HEK293T (cell line): ENCODE data around the gene TENM3.

ENCODE experiments used
- CTCF ChIA-PET: fragments of 350-600 bp; formaldehyde crosslinking; extraction: SDS; loops from one replicate; lab custom pipeline; 2021; ENCODE audit warnings: antibody characterized with exemption, inconsistent platforms; lab: Yijun Ruan, JAX
- POLR2A ChIA-PET: fragments of 350-600 bp; formaldehyde crosslinking; extraction: SDS; loops from one replicate; lab custom pipeline; 2020; ENCODE audit warnings: antibody characterized with exemption, inconsistent platforms; lab: Yijun Ruan, JAX
- DNase-seq: peaks from one replicate; pipeline ENCODE4 v3.0.0; 2012; ENCODE audit warnings: mixed read lengths; ENCODE audit errors: extremely low spot score
- ARNT ChIP-seq: fragments of 450-650 bp; IDR thresholded peaks from 2 replicates; pipeline ENCODE4 v1.6.1; 2017; ENCODE audit warnings: mild to moderate bottlenecking
- BHLHE40 ChIP-seq: fragments of 450-650 bp; IDR thresholded peaks from 2 replicates; pipeline ENCODE4 v1.6.1; 2016; ENCODE audit warnings: mild to moderate bottlenecking, moderate library complexity, borderline replicate concordance
- CTBP1 ChIP-seq: fragments of 450-650 bp; IDR thresholded peaks from 2 replicates; pipeline ENCODE4 v1.6.1; 2016; ENCODE audit warnings: borderline replicate concordance
- ELF4 ChIP-seq: fragments of 450-650 bp; IDR thresholded peaks from 2 replicates; pipeline ENCODE4 v1.6.1; 2017; ENCODE audit warnings: antibody characterized with exemption
- FOXA1 ChIP-seq: fragments of 450-650 bp; IDR thresholded peaks from 2 replicates; pipeline ENCODE4 v1.6.1; 2016; ENCODE audit warnings: mild to moderate bottlenecking
- FOXK2 ChIP-seq: fragments of 450-650 bp; IDR thresholded peaks from 2 replicates; pipeline ENCODE4 v1.6.1; 2016; ENCODE audit warnings: mild to moderate bottlenecking
- FOXM1 ChIP-seq: fragments of 450-650 bp; IDR thresholded peaks from 2 replicates; pipeline ENCODE4 v1.6.1; 2017; ENCODE audit warnings: mild to moderate bottlenecking, borderline replicate concordance
- HDGF ChIP-seq: fragments of 450-650 bp; IDR thresholded peaks from 2 replicates; pipeline ENCODE4 v1.6.1; 2017; ENCODE audit warnings: antibody characterized with exemption, borderline replicate concordance
- L3MBTL2 ChIP-seq: fragments of 450-650 bp; conservative IDR thresholded peaks from 2 replicates; pipeline ENCODE4 v1.6.1; 2016; ENCODE audit warnings: mild to moderate bottlenecking
- LEF1 ChIP-seq: fragments of 450-650 bp; IDR thresholded peaks from 2 replicates; pipeline ENCODE4 v1.6.1; 2017; ENCODE audit warnings: mild to moderate bottlenecking, borderline replicate concordance
- NFRKB ChIP-seq: fragments of 450-650 bp; IDR thresholded peaks from 2 replicates; pipeline ENCODE4 v1.6.1; 2016; ENCODE audit warnings: mild to moderate bottlenecking, moderate library complexity
- PKNOX1 ChIP-seq: fragments of 450-650 bp; IDR thresholded peaks from 2 replicates; pipeline ENCODE4 v1.6.1; 2016
- SP1 ChIP-seq: fragments of 450-650 bp; IDR thresholded peaks from 2 replicates; pipeline ENCODE4 v1.6.1; 2017
- SUZ12 ChIP-seq: fragments of 450-650 bp; IDR thresholded peaks from 2 replicates; pipeline ENCODE4 v1.6.1; 2016; ENCODE audit warnings: mild to moderate bottlenecking
- TARDBP ChIP-seq: fragments of 450-650 bp; IDR thresholded peaks from 2 replicates; pipeline ENCODE4 v1.6.1; 2016
- ZNF384 ChIP-seq: fragments of 450-650 bp; IDR thresholded peaks from 2 replicates; pipeline ENCODE4 v1.6.1; 2016

TENM3 gene

GRCh38 chr4:182831376-182831775 lies 588.2 kb downstream of the TENM3 start:
- CTCF ChIA-PET = no interaction called here
- no peak for DNase-seq
- POLR2A ChIA-PET = no interaction called here
- TF ChIP-seq L3MBTL2 = no peak

GRCh38 chr4:182832352-182833120 lies 589.3 kb downstream of the TENM3 start:
- CTCF ChIA-PET = interaction anchor here (0.5 kb wide), 1 partner anchor 116 kb away, joined by 3 read pairs; no protein-coding TSS in a partner anchor
- no peak for TF ChIP-seq SP1
- no peak for TF ChIP-seq CTBP1
- no peak for TF ChIP-seq LEF1
- no peak for TF ChIP-seq HDGF
- TF ChIP-seq PKNOX1 = no peak
- no peak for TF ChIP-seq NFRKB
- TF ChIP-seq SUZ12 = no peak
- TF ChIP-seq ZNF384 = no peak
- TF ChIP-seq FOXA1 = no peak
- no peak for TF ChIP-seq L3MBTL2
- POLR2A ChIA-PET = no interaction called here
- no peak for DNase-seq

GRCh38 chr4:182835006-182835740 lies 592.0 kb downstream of the TENM3 start:
- CTCF ChIA-PET = no interaction called here
- no peak for TF ChIP-seq TARDBP
- TF ChIP-seq SP1 = no peak
- no peak for TF ChIP-seq SUZ12
- TF ChIP-seq CTBP1 = no peak
- no peak for TF ChIP-seq ARNT
- TF ChIP-seq L3MBTL2 = no peak
- TF ChIP-seq HDGF = no peak
- no peak for TF ChIP-seq ZNF384
- no peak for TF ChIP-seq FOXM1
- no peak for TF ChIP-seq NFRKB
- TF ChIP-seq FOXK2 = no peak
- TF ChIP-seq PKNOX1 = no peak
- no peak for TF ChIP-seq ELF4
- TF ChIP-seq LEF1 = no peak
- TF ChIP-seq FOXA1 = no peak
- POLR2A ChIA-PET = no interaction called here
- no peak for DNase-seq

- no peak for TF ChIP-seq BHLHE40
- no peak for TF ChIP-seq TARDBP
- TF ChIP-seq PKNOX1 = no peak
- TF ChIP-seq SP1 = no peak
- no peak for TF ChIP-seq ELF4
- ChIA-PET CTCF (no interaction called here), POLR2A (no interaction called here)
- no peak for DNase-seq
These were observed 594.6 kb downstream of the TENM3 start for GRCh38 chr4:182837831-182838230.

GRCh38 chr4:182838535-182838934 lies 595.3 kb downstream of the TENM3 start:
- DNase-seq = no peak
- CTCF ChIA-PET = no interaction called here
- POLR2A ChIA-PET = no interaction called here
- no peak for TF ChIP-seq HDGF
- no peak for TF ChIP-seq SUZ12
- TF ChIP-seq FOXA1 = no peak
- no peak for TF ChIP-seq SP1
- TF ChIP-seq ELF4 = no peak
- no peak for TF ChIP-seq ZNF384
- TF ChIP-seq PKNOX1 = no peak
- TF ChIP-seq L3MBTL2 = no peak
- no peak for TF ChIP-seq FOXM1
- TF ChIP-seq BHLHE40 = no peak
- TF ChIP-seq NFRKB = no peak

GRCh38 chr4:182839256-182839655 lies 596.1 kb downstream of the TENM3 start:
- TF ChIP-seq FOXA1 = no peak
- TF ChIP-seq TARDBP = no peak
- DNase-seq = no peak
- ChIA-PET CTCF (no interaction called here), POLR2A (no interaction called here)
